Activated T-cell treated with anti-CD3 and anti-CD28 coated beads for 24 hours (primary cell): Measurements from ENCODE around the gene SLC25A21.

Source experiments
- DNase-seq: peaks from one replicate; pipeline ENCODE4 v3.0.0-alpha.2; 2020; ENCODE audit warnings: low read depth

The SLC25A21 gene

GRCh38 chr14:37045340-37046061, 126.9 kb downstream of the SLC25A21 start:
- no peak for DNase-seq

DNA sequence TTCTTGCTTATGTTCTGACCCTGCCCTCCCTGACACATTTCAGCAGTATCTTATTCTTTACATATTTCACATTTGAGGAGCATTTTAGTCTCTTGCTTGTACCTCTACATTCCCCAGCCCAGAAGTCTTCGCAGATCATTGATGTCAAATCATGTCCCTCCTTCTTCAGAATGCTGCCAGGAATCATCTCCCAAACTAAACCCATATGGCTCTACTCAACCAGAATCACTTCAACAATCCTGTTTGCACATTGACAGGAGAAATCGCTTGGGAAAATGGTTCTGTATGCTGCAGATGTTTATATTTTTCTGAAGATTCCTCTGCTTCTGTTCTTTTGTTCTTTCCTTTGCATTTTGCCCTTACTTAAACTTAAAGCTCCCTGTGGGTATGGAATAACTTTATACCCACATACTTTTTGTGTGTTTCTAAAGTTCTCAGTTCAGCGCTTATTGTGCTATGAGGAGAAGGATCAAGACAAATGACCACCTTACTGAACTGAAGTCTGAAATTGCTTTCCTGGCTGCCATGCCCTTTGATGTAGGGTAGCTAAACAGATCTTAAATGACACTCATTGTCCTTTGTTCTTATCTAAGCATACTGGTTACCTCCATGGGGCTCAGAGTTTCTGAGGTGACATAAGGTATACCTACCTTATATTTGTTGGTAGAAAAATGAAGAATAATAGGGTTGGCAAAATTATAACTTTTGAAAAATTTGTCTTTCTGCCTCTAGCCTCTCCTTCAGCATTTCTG, 134.6 kb downstream of the SLC25A21 start:
- no peak for DNase-seq

- no peak for DNase-seq
Observed at GRCh38 chr14:37036669-37037341, 135.6 kb downstream of the SLC25A21 start.

- no peak for DNase-seq
Observed at GRCh38 chr14:37035401-37035800, 137.0 kb downstream of the SLC25A21 start.

GRCh38 chr14:37034410-37035285, 137.8 kb downstream of the SLC25A21 start:
- DNase-seq, result no peak

GRCh38 chr14:37032863-37033262, 139.5 kb downstream of the SLC25A21 start:
- DNase-seq, result no peak

DNA sequence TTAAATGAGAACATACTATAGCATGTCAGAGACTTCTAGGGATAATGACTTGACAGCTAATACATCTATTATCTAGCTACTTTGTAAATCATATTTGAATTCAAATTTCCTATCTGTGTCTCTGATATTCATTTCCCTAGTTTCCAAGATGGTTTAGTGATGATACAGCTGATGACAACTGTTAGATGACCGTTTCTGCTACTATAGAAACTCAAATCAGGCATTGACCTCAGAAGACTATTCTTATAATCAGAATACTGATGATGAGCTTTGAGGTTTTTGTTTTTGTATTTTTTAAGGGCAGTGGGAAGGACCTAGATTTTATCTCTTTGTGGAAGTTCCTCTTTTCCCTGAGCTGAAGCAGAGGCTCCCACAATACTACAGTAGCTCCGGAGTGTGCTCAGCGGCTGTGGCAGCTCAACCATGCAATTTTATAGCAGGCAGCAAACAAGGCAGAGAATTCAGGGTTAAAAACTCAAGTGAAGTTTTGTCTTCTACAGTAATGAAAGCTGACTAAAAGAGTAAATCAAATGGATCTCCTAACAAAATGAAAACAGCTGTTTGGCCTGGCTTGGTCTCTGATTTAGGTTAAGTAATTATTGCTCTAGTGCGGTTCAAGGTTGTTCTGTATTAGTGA, 145.1 kb downstream of the SLC25A21 start:
- no peak for DNase-seq

GRCh38 chr14:37023875-37024565, 148.4 kb downstream of the SLC25A21 start:
- DNase-seq, result no peak

- DNase-seq, result no peak
Observed at GRCh38 chr14:37021390-37021789, 151.0 kb downstream of the SLC25A21 start.

DNA sequence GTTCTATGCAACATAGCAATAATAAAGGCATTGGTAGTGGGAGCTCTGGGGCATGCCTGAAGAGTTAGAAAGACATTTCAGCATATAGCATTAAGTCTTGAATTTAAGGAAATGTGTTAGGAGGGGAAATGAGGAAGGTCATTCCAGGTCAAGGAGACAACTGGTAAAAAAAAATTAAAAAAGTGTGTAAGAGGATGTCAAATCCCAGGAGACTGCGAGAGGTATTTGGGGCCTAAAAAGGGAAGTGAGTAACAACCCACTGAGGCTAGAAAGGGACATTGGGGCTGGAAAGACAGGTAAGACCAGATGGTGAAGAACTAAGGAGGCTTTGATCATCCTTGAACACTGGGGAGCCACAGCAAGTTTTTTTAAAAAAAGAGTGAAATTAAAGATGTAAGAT, 152.9 kb downstream of the SLC25A21 start:
- DNase-seq, result no peak

- DNase-seq, result no peak
Observed at GRCh38 chr14:37018571-37019240, 153.7 kb downstream of the SLC25A21 start.

GRCh38 chr14:37013078-37013477, 159.3 kb downstream of the SLC25A21 start:
- DNase-seq, result no peak

- DNase-seq, result no peak
Observed at GRCh38 chr14:36998686-36999085, 173.7 kb downstream of the SLC25A21 start.

GRCh38 chr14:36997843-36998242, 174.6 kb downstream of the SLC25A21 start:
- no peak for DNase-seq

DNA sequence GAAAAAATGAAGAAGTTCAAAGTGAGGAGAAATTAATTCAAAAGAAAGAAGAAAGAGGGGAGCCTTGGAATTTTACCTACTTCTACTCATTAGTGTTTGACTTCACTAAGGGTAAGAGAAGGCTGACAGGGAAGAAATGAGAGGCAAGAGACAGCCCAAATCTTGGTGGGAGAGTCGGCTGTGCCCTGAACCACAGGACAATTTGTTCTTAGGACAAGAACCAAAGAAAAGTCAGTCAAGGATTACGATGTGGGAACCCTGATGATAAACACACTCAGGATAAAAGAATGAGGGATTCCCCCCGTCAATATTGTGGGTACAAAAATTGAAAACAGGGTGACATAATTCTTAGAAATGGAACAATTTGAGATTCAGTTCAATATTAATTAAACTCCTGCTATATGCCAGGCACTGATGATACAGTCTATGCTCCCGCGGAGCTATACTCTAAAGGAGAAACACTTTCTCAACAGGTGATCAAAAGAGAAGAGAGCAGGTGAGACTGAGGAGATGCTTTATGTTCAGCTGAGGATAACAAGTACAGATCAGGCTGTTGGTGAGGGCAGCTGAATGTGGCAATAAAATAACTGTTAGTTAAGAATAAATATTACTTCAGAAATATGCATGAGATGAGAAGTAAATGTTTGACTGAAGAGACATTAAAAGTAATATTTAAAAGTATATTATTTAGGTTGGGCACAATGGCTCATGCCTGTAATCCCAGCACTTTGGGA, 175.4 kb downstream of the SLC25A21 start:
- DNase-seq, result no peak

GRCh38 chr14:36996133-36996856, 176.1 kb downstream of the SLC25A21 start:
- DNase-seq, result no peak

- DNase-seq, result no peak
Observed at GRCh38 chr14:36989806-36990205, 182.6 kb downstream of the SLC25A21 start.

DNA sequence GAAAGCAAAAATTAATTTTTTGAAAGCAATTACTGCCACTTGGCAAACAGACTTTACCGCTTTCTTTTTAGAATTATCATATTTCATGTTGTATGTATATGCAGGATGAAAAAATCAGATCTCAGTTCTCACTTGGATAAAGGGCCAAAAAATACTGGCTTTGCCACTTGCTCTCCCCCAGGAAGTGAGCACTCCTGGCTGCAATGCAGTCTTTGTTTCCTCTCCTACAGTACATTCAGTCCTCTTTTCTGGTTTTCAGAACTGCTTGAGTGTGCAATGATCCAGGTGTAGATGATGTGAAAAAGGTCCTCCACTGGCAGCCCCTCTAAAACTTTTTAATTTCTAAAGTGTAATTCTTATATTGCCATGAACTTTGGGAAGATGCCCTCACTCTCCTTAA, 183.4 kb downstream of the SLC25A21 start:
- DNase-seq, result no peak

DNA sequence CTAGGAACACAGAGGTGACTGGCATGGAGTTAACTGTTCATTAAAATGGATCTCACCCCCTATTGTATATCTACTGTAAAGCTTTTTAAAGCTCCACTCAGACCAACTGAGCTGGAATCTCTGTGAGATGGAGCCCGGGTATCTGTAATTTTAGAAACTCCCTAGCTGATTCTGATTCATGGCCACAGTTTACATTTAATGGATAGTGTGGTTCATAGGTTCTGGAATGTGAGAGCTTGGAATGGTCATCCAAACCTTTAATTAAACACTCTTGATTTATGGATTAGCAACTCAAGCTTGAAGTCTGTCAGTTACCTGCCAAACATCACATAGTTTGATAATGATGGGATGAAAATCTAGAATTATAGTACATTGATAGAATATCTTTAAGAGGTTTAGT, 183.8 kb downstream of the SLC25A21 start:
- no peak for DNase-seq
